Astrocyte (in vitro differentiated cells and primary cell): ENCODE data around the gene ADAM19. TPM values are rescaled to one million over a fixed set of nuclear protein-coding genes. Genes with fewer than 3 reads are reported as not detected.

Experiments used
- DNase-seq: peaks from one replicate; pipeline ENCODE4 v3.0.0-alpha.2; 2010; ENCODE audit warnings: low read depth
- FAIRE-seq: peaks from 2 replicates; lab custom pipeline; 2011; peaks lifted over from hg19 to GRCh38; lab: Jason Lieb, UNC
- H2AFZ ChIP-seq: 2 replicates; pipeline ENCODE4 v1.6.0; 2012; ENCODE audit warnings: low read depth, low read length, inconsistent platforms
- H3K27ac ChIP-seq: 2 replicates; pipeline ENCODE4 v1.5.1; 2011; ENCODE audit warnings: low read depth, low read length, inconsistent platforms
- H3K27me3 ChIP-seq: 2 replicates; pipeline ENCODE4 v1.6.0; 2011; ENCODE audit warnings: low read length, inconsistent platforms; ENCODE audit not compliant: insufficient read depth
- H3K36me3 ChIP-seq: 2 replicates; pipeline ENCODE4 v1.5.1; 2011; ENCODE audit warnings: low read length, inconsistent platforms; ENCODE audit not compliant: insufficient read depth
- H3K4me1 ChIP-seq: 2 replicates; pipeline ENCODE4 v1.5.1; 2011; ENCODE audit warnings: low read length, inconsistent platforms; ENCODE audit not compliant: insufficient read depth
- H3K4me2 ChIP-seq: 2 replicates; pipeline ENCODE4 v1.6.0; 2012; ENCODE audit warnings: low read length, inconsistent platforms
- H3K4me3 ChIP-seq: 2 replicates; pipeline ENCODE4 v1.5.1; 2011; ENCODE audit warnings: low read depth, mild to moderate bottlenecking, low read length, inconsistent platforms; ENCODE audit not compliant: insufficient read depth
- H3K79me2 ChIP-seq: 2 replicates; pipeline ENCODE4 v1.6.0; 2012; ENCODE audit warnings: mild to moderate bottlenecking, low read length, inconsistent platforms; ENCODE audit not compliant: insufficient read depth
- H3K9ac ChIP-seq: 2 replicates; pipeline ENCODE4 v1.6.0; 2012; ENCODE audit warnings: mild to moderate bottlenecking, low read length, inconsistent platforms
- H3K9me3 ChIP-seq: 2 replicates; pipeline ENCODE4 v1.5.1; 2012; ENCODE audit warnings: low read depth, mild to moderate bottlenecking, low read length, inconsistent platforms; ENCODE audit not compliant: insufficient read depth
- H4K20me1 ChIP-seq: 2 replicates; pipeline ENCODE4 v1.6.0; 2012; ENCODE audit warnings: low read length, inconsistent platforms; ENCODE audit not compliant: insufficient read depth
- H3K27ac Mint-ChIP-seq: one replicate; pipeline ENCODE4 v1.8.0; 2021; ENCODE audit warnings: mild to moderate bottlenecking, mixed read lengths; ENCODE audit not compliant: unreplicated experiment
- H3K27me3 Mint-ChIP-seq: one replicate; pipeline ENCODE4 v1.8.0; 2021; ENCODE audit warnings: low read depth, mixed read lengths; ENCODE audit not compliant: unreplicated experiment
- H3K36me3 Mint-ChIP-seq: one replicate; pipeline ENCODE4 v1.8.0; 2021; ENCODE audit warnings: low read depth, mixed read lengths; ENCODE audit not compliant: unreplicated experiment
- H3K4me1 Mint-ChIP-seq: one replicate; pipeline ENCODE4 v1.8.0; 2021; ENCODE audit warnings: low read depth, mixed read lengths; ENCODE audit not compliant: unreplicated experiment
- H3K4me3 Mint-ChIP-seq: one replicate; pipeline ENCODE4 v1.8.0; 2021; ENCODE audit warnings: mild to moderate bottlenecking, moderate library complexity, mixed read lengths; ENCODE audit not compliant: unreplicated experiment
- H3K9me3 Mint-ChIP-seq: one replicate; pipeline ENCODE4 v1.8.0; 2021; ENCODE audit warnings: mild to moderate bottlenecking, mixed read lengths; ENCODE audit not compliant: unreplicated experiment
- CTCF ChIP-seq: IDR thresholded peaks from 2 replicates; pipeline ENCODE4 v1.5.1; 2011; ENCODE audit warnings: low read depth, mild to moderate bottlenecking, inconsistent platforms, low read length, moderate library complexity; ENCODE audit not compliant: insufficient read depth
- EZH2 ChIP-seq: IDR thresholded peaks from 2 replicates; pipeline ENCODE4 v1.6.1; 2012; ENCODE audit warnings: mild to moderate bottlenecking, low read length, inconsistent platforms; ENCODE audit not compliant: insufficient read depth
- total RNA-seq: library from RNA; stranded (reverse); gene quantifications from 2 replicates; pipeline ENCODE4 v1.2.1, GENCODE V29; 2021

ADAM19 gene
- total RNA-seq, 1 donor from 2014 or later, result 316 TPM

- H3K36me3 ChIP-seq, result no peaks in the 10 kb centered on the region
- Mint-ChIP-seq H3K4me3 (no peak overlapping the region), H3K27me3 (peaks cover 6% of the 10 kb centered on the region), H3K36me3 (peaks cover under 1% of the 10 kb centered on the region), H3K4me1 (peaks cover 13% of the 10 kb centered on the region), H3K27ac (no peak overlapping the region), H3K9me3 (no peaks in the 10 kb centered on the region)
- no peak overlapping the region for H2AFZ ChIP-seq
- FAIRE-seq (no peak), DNase-seq (no peak)
- no peak overlapping the region for H3K9ac ChIP-seq
- H3K27ac ChIP-seq, result no peak overlapping the region
- H3K4me3 ChIP-seq, result no peak overlapping the region
- TF ChIP-seq EZH2 (no peak), CTCF (no peak)
- no peaks in the 10 kb centered on the region for H3K9me3 ChIP-seq
- H3K27me3 ChIP-seq, result no peaks in the 10 kb centered on the region
- H3K4me1 ChIP-seq, result peaks cover 4% of the 10 kb centered on the region
- no peaks in the 10 kb centered on the region for H4K20me1 ChIP-seq
- no peak overlapping the region for H3K4me2 ChIP-seq
- no peaks in the 10 kb centered on the region for H3K79me2 ChIP-seq
Measured at GRCh38 chr5:157446412-157446935, 129.1 kb downstream of the ADAM19 start.

- H3K4me3 ChIP-seq, result no peak overlapping the region
- H3K4me1 ChIP-seq, result peaks cover 4% of the 10 kb centered on the region
- no peaks in the 10 kb centered on the region for H4K20me1 ChIP-seq
- no peak overlapping the region for H3K27ac ChIP-seq
- DNase-seq, result no peak
- no peak overlapping the region for H2AFZ ChIP-seq
- no peaks in the 10 kb centered on the region for H3K36me3 ChIP-seq
- H3K4me1 Mint-ChIP-seq, result peaks cover 13% of the 10 kb centered on the region
- H3K27me3 ChIP-seq, result no peaks in the 10 kb centered on the region
- H3K27ac Mint-ChIP-seq, result no peak overlapping the region
- H3K9ac ChIP-seq, result no peak overlapping the region
- no peak for FAIRE-seq
- no peak overlapping the region for H3K4me3 Mint-ChIP-seq
- TF ChIP-seq EZH2 (no peak), CTCF (no peak)
- H3K9me3 ChIP-seq, result no peaks in the 10 kb centered on the region
- no peaks in the 10 kb centered on the region for H3K36me3 Mint-ChIP-seq
- peaks cover 6% of the 10 kb centered on the region for H3K27me3 Mint-ChIP-seq
- H3K4me2 ChIP-seq, result no peak overlapping the region
- no peaks in the 10 kb centered on the region for H3K9me3 Mint-ChIP-seq
- H3K79me2 ChIP-seq, result no peaks in the 10 kb centered on the region
Measured at GRCh38 chr5:157445745-157446411, 129.7 kb downstream of the ADAM19 start.

GRCh38 chr5:157444224-157444623, 131.4 kb downstream of the ADAM19 start:
- Mint-ChIP-seq H3K27ac (no peak overlapping the region), H3K4me1 (peaks cover 13% of the 10 kb centered on the region), H3K4me3 (no peak overlapping the region), H3K9me3 (peaks cover 2% of the 10 kb centered on the region), H3K27me3 (peaks cover 6% of the 10 kb centered on the region), H3K36me3 (no peaks in the 10 kb centered on the region)
- no peaks in the 10 kb centered on the region for H4K20me1 ChIP-seq
- FAIRE-seq (no peak), DNase-seq (no peak)
- no peaks in the 10 kb centered on the region for H3K9me3 ChIP-seq
- H3K27ac ChIP-seq, result no peak overlapping the region
- H3K4me1 ChIP-seq, result peaks cover 4% of the 10 kb centered on the region
- no peak for TF ChIP-seq CTCF
- TF ChIP-seq EZH2, result no peak
- H3K27me3 ChIP-seq, result no peaks in the 10 kb centered on the region
- no peak overlapping the region for H3K4me2 ChIP-seq
- H3K79me2 ChIP-seq, result no peaks in the 10 kb centered on the region
- no peaks in the 10 kb centered on the region for H3K36me3 ChIP-seq
- H3K9ac ChIP-seq, result no peak overlapping the region
- H2AFZ ChIP-seq, result no peak overlapping the region
- H3K4me3 ChIP-seq, result no peak overlapping the region
